ENCODE data around the gene CRABP2.
A peak's percentile ranks its signal among the peaks of the same experiment; 100 is the strongest.

The CRABP2 gene

GRCh38 chr1:156705321-156705917, at the start of gene CRABP2:
Gene CRABP2, minus strand, starts transcription at chr1:156705583. Its CDS starts 137 bp downstream, at chr1:156705446.
- FAIRE-seq (no peak), DNase-seq (ENCODE audit: insufficient read length, low spot score) (no peak)

DNA sequence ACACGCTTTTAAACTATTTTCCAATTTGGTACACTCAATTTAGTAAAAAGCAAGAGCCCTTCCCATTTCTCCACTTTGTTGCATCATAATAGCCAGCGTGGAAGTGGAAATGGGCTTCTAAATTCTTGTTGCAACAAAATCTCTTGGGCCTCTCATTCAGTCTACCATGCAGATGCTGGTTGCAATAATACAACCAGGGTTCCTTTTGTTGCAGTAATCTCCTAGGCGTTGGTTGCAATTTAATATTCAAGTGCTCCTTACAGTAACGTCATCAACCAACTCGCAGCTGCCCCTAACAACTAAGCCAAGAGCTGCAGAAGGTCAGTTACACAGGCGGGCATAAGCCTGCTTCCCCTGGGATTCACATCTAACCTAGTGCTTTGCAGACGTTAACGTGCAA, 48.8 kb upstream of the CRABP2 start:
- no peak for FAIRE-seq
- no peak for DNase-seq (ENCODE audit: insufficient read length, low spot score)

GRCh38 chr1:156752843-156753482, 47.6 kb upstream of the CRABP2 start:
- FAIRE-seq: no peak
- DNase-seq (ENCODE audit: insufficient read length, low spot score): no peak

GRCh38 chr1:156751757-156752481, 46.5 kb upstream of the CRABP2 start:
- FAIRE-seq: no peak
- peak; percentile 85 for DNase-seq (ENCODE audit: insufficient read length, low spot score)

GRCh38 chr1:156751451-156751756, 46.0 kb upstream of the CRABP2 start, which contains the start of gene HDGF:
Gene HDGF, minus strand, starts transcription at chr1:156751675. Its CDS starts 246 bp downstream, at chr1:156751429.
- FAIRE-seq (no peak), DNase-seq (ENCODE audit: insufficient read length, low spot score) (no peak)

- FAIRE-seq: no peak
- DNase-seq (ENCODE audit: insufficient read length, low spot score): no peak
Observed at GRCh38 chr1:156750711-156751450, 45.5 kb upstream of the CRABP2 start.

- DNase-seq (ENCODE audit: insufficient read length, low spot score): no peak
- no peak for FAIRE-seq
Observed at GRCh38 chr1:156750191-156750672, 44.8 kb upstream of the CRABP2 start.

DNA sequence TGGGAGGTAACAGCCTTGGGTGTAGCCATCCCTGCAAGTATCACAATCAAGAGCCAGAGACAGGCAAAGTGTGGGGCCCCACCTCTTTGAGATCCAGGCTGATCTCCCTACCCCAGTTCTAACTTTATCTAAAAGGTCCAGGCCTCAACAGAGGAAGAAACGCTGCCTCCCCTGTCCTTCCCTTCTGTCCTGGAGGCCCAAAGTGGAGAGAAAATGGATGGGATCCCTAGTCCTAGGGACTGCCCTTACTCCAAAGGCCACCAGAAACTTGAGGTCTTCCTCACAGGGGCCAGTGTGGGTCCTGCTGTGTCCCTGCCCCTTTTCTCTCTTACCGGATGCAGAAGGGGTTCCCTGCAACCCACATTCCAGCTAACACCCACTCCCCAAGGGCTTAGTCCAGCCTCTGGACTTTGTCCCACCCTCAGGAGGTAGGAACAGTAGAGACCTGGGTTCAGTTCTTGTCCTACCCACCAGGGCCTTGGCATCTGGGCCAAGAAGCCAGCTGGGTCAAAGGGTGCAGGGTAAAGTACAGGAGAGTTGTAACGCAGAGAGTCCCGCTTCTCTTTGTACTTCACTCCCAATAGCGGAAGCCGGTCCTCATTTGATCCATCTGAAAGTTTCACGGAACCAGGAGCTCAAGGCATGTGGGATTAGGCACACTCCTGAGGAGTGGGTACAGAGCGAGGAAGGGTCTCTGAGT, 44.2 kb upstream of the CRABP2 start:
- DNase-seq (ENCODE audit: insufficient read length, low spot score) (no peak), FAIRE-seq (no peak)

GRCh38 chr1:156748670-156749418, 43.5 kb upstream of the CRABP2 start:
- no peak for FAIRE-seq

DNA sequence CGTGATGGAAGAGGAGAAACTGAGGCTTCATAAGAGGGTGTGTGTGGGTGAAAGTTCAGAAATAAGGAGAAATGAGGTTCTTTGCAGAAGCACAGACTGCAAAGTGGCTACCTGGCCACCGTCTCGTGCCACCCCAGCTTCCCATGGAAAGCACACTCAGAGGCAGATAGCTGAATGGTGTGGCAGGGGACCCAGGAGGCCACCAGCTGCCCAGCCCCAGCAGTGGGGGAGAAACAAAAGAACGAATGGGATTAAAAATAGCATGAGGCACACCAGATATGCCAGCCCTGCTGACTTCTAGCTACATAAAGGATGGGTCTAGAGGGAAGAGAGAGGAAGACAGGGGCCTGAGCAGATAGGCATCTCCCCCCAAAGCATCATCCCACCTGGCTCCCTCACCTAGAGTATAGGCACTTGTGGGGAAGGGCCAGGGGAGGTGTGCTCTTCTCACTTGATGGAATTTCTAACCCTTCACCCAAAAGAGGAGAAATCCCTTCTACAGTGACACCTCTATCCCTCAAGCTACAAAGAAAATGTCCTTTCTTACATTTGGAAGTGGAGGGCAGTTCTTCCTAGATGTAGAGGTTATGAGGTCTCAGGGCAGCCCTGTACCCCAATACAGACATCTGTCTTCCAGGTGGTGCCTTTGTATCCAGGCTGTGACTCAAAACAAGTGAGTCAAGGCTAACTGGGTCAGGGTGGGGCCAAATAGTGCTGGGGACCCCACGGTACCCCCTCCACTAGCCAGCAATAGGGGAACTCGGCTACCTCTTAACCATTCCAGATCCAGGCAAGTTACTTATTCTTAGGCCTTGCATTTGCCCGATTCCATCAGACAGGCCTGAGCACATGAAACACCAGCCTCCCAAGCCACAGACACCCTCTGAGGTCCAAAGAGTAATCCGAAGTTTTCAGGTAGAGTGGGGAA, 42.6 kb upstream of the CRABP2 start:
- DNase-seq (ENCODE audit: insufficient read length, low spot score): no peak
- FAIRE-seq: no peak

More at GRCh38 chr1:156748670-156749418, 43.5 kb upstream of the CRABP2 start:
- DNase-seq (ENCODE audit: insufficient read length, low spot score): no peak

- peak; percentile 85 for DNase-seq (ENCODE audit: insufficient read length, low spot score)
- no peak for FAIRE-seq
Observed at GRCh38 chr1:156746728-156747631, 41.6 kb upstream of the CRABP2 start.

- FAIRE-seq: no peak
Observed at GRCh38 chr1:156746406-156746727, 41.0 kb upstream of the CRABP2 start.

GRCh38 chr1:156745881-156746280, 40.5 kb upstream of the CRABP2 start:
- FAIRE-seq (no peak), DNase-seq (ENCODE audit: insufficient read length, low spot score) (no peak)

More at GRCh38 chr1:156746406-156746727, 41.0 kb upstream of the CRABP2 start:
- DNase-seq (ENCODE audit: insufficient read length, low spot score): no peak

DNA sequence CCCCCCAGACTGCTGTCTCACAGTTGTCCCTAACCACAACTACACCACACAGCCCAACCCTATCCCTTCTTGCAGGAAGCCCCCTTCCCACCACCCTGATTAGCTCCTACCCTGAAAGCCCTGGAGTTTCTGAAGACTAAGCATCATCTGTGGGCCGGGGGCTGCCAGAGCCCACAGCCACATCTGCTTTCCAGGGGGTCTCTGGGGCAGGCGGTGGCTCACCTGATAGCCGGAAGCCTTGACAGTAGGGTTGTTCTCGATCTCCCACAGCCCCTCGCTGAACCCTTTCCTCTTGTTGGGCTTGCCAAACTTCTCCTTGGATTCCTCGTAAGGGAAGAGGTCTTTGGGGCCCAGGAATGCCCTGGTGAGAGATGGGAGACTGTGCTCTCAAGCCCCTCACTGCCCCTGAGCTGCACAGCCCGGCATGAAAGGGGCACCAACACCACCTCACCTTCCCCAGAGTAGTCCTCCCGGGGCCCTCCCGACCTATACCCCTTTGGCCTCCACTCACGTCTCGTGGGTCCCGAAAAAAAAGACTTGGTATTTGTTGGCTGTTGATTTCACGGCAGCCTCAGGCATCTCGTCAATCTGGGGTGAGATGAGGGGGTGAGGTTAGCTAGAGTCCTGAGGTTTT, 39.5 kb upstream of the CRABP2 start:
- no peak for FAIRE-seq

GRCh38 chr1:156744344-156744743, 39.0 kb upstream of the CRABP2 start:
- FAIRE-seq: no peak
- no peak for DNase-seq (ENCODE audit: insufficient read length, low spot score)

More for the DNA sequence above, 39.5 kb upstream of the CRABP2 start:
- DNase-seq (ENCODE audit: insufficient read length, low spot score): no peak

DNA sequence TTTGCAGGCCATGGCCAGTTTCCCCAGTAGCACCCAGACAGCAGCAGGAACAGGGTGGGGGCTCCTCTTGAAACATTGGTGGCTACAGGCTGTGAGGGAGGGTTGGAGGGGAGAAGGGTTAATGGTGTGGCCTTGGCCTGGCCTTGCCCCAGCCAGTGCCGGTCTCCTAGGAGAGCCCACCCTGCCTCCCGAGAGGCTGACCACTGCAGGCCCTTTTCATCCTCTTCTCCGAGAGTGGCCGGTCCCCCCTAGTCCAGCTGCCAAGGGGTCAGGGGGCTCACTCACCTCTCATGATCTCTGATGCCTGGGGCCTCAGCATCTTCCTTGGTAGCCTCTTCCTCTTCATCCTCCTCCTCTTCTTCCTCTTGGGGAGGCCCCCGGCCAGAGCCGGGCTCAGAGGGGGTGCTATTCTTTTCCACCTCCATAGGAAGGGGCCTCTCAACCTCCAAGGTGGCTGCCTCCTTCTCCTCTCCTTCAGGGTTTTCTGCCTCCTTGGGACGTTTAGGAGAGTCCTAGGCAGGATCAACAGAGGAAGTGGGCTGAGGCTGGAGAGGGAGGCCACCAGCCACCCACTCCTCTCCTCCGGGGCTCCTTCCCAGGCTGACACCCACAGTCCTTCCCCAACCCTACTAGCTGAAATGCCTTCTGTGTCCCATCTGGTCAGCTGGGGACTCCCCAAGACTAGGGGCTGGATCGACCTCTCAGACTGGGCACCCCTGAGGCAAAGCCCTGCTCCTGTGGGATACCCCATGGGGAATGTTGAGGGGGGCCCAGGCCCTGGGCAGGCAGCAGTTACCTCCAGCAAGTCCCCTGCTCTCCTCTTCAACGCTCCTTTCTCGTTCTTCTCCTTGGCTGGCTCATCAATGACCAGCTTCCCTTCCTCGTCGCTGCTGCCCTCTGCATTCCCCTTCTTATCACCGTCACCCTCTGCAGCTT, 38.3 kb upstream of the CRABP2 start:
- DNase-seq (ENCODE audit: insufficient read length, low spot score) (no peak), FAIRE-seq (no peak)

All from HTR-8/SVneo (cell line).